ENCODE data around the gene TMEM120B.
A peak's percentile ranks its signal among the peaks of the same experiment; 100 is the strongest.
"Not testable (repeated sequence)": the region's sequence is repeated elsewhere in the genome, so short reads cannot be mapped to it uniquely, and the experiment has no call there.

The TMEM120B gene

GRCh38 chr12:121712461-121713256 lies at the start of gene TMEM120B:
TSS of gene TMEM120B (plus strand) at chr12:121712752. CDS start at chr12:121712896, 144 bp downstream.
- peak; percentile 70 for DNase-seq

GRCh38 chr12:121663610-121663929 lies 49.0 kb upstream of the TMEM120B start:
- no peak for DNase-seq

GRCh38 chr12:121666829-121667228 lies 45.7 kb upstream of the TMEM120B start:
- not testable (repeated sequence) for DNase-seq

GRCh38 chr12:121668750-121669520 lies 43.6 kb upstream of the TMEM120B start:
- DNase-seq = peak; percentile 42

GRCh38 chr12:121669521-121669900 lies 43.0 kb upstream of the TMEM120B start, which contains the start of gene MORN3:
TSS of gene MORN3 (minus strand) at chr12:121669654. CDS start at chr12:121669483, 171 bp downstream.
- no peak for DNase-seq

- no peak for DNase-seq
These were observed 39.5 kb upstream of the TMEM120B start for GRCh38 chr12:121673013-121673511.

GRCh38 chr12:121676190-121676589 lies 36.4 kb upstream of the TMEM120B start:
- DNase-seq = no peak

GRCh38 chr12:121678305-121678704 lies 34.2 kb upstream of the TMEM120B start:
- no peak for DNase-seq

GRCh38 chr12:121678716-121679300 lies 33.7 kb upstream of the TMEM120B start:
- DNase-seq = peak; percentile 5

GRCh38 chr12:121679661-121680197 lies 32.8 kb upstream of the TMEM120B start:
- not testable (repeated sequence) for DNase-seq

- DNase-seq = no peak
These were observed 23.6 kb upstream of the TMEM120B start for GRCh38 chr12:121688966-121689365.

- DNase-seq = no peak
These were observed 23.1 kb upstream of the TMEM120B start for GRCh38 chr12:121689430-121689829.

GRCh38 chr12:121692744-121693143 lies 19.8 kb upstream of the TMEM120B start:
- DNase-seq = not testable (repeated sequence)

- DNase-seq = no peak
These were observed 19.3 kb upstream of the TMEM120B start for GRCh38 chr12:121693155-121693687.

GRCh38 chr12:121697093-121697698 lies 15.4 kb upstream of the TMEM120B start:
- peak; percentile 54 for DNase-seq

GRCh38 chr12:121697861-121698260 lies 14.7 kb upstream of the TMEM120B start:
- not testable (repeated sequence) for DNase-seq

GRCh38 chr12:121701667-121702277 lies 10.8 kb upstream of the TMEM120B start:
- no peak for DNase-seq

GRCh38 chr12:121702944-121703343 lies 9.6 kb upstream of the TMEM120B start:
- DNase-seq = no peak

GRCh38 chr12:121705514-121705913 lies 7.0 kb upstream of the TMEM120B start:
- DNase-seq = no peak

GRCh38 chr12:121708313-121709063 lies 4.1 kb upstream of the TMEM120B start:
- no peak for DNase-seq

GRCh38 chr12:121709064-121709424 lies 3.5 kb upstream of the TMEM120B start:
- DNase-seq = not testable (repeated sequence)

Data from fibroblast of upper back skin (primary cell).